ENCODE results near the gene MED12L. TPM values are rescaled to one million over a fixed set of nuclear protein-coding genes. Genes with fewer than 3 reads are reported as not detected.

The MED12L gene
- total RNA-seq, 1 experiment from 2014 or later = 6.4 TPM

- TF ChIP-seq MAX (IDR thresholded peaks at IDR 0.05) (no peak), EGR1 (IDR thresholded peaks at IDR 0.05; ENCODE audit: low read depth) (no peak), ATF3 (IDR thresholded peaks at IDR 0.05) (no peak)
Measured at GRCh38 chr3:151201051-151201730, 115.7 kb downstream of the MED12L start (continued).

- H3K9ac ChIP-seq (ENCODE audit: low read length) = no peak within 1 kb of the TSS
- H3K4me2 ChIP-seq (ENCODE audit: low read length) = no peak within 1 kb of the TSS
- ChIA-PET RAD21 (ENCODE audit: low non-redundant PET in 1 of 2, low total read pairs in 2 of 2, uncharacterized antibody in 2 of 2, unreplicated experiment in 2 of 2) (no interaction called here), CTCF (no interaction called here), POLR2A (no interaction called here)
- H3K27ac ChIP-seq (ENCODE audit: low read depth, low read length) = no peak within 1 kb of the TSS
- DNase-seq (ENCODE audit: low read depth, low spot score) (no peak), ATAC-seq (no peak)
- H4K20me1 ChIP-seq (ENCODE audit: insufficient read depth) = no peaks in the 10 kb centered on the region
- no peaks in the 10 kb centered on the region for H3K79me2 ChIP-seq (ENCODE audit: insufficient read depth, low read length)
- H3K9me3 ChIP-seq (ENCODE audit: control insufficient read depth in 1 of 2, insufficient read depth in 1 of 2, low read depth in 1 of 2, low read length in 2 of 2) = no peaks in the 10 kb centered on the region
- no peak for TF ChIP-seq POLR2AphosphoS5 (IDR thresholded peaks at IDR 0.05; ENCODE audit: low read depth, low read length)
- no peak for TF ChIP-seq ZFX (IDR thresholded peaks at IDR 0.05)
- TF ChIP-seq CBX3 (IDR thresholded peaks at IDR 0.05; ENCODE audit: low read depth) = no peak
- no peak for TF ChIP-seq MAX (IDR thresholded peaks at IDR 0.05)
- no peak for TF ChIP-seq CTCF (IDR thresholded peaks at IDR 0.05 in 2 of 3, conservative IDR thresholded peaks at IDR 0.05 in 1 of 3; ENCODE audit: borderline replicate concordance in 1 of 3, insufficient read depth in 1 of 3, low read depth in 2 of 3, low read length in 2 of 3)
- no peak for TF ChIP-seq ELF1 (IDR thresholded peaks at IDR 0.05; ENCODE audit: borderline replicate concordance, low read depth)
- TF ChIP-seq EZH2 (IDR thresholded peaks at IDR 0.05) = no peak
- TF ChIP-seq POLR2A (IDR thresholded peaks at IDR 0.05; ENCODE audit: borderline replicate concordance, extremely low read depth, insufficient read depth, insufficient read length) = no peak
- TF ChIP-seq TCF7L2 (IDR thresholded peaks at IDR 0.05; ENCODE audit: borderline replicate concordance, extremely low read depth, insufficient read depth, insufficient read length) = no peak
- TF ChIP-seq RAD21 (IDR thresholded peaks at IDR 0.05; ENCODE audit: low read depth) = no peak
- no peak for TF ChIP-seq SRF (IDR thresholded peaks at IDR 0.05; ENCODE audit: low read depth)
- no peak for TF ChIP-seq SP1 (IDR thresholded peaks at IDR 0.05; ENCODE audit: low read depth)
- TF ChIP-seq EGR1 (IDR thresholded peaks at IDR 0.05; ENCODE audit: low read depth) = no peak
- no peak for TF ChIP-seq REST (IDR thresholded peaks at IDR 0.05; ENCODE audit: low read depth)
- H2AFZ ChIP-seq (ENCODE audit: low read depth, low read length, poor library complexity, severe bottlenecking) = no peak within 1 kb of the TSS
- H3K4me3 ChIP-seq (replicated peaks in 1 of 2; ENCODE audit: low read depth in 1 of 2, low read length in 2 of 2) = no peak within 1 kb of the TSS
- H3K27me3 ChIP-seq (ENCODE audit: insufficient read depth, low read length) = no peaks in the 10 kb centered on the region
- H3K9me2 ChIP-seq (ENCODE audit: insufficient read depth) = 0 out of 2 replicates have a peak, but pooled peaks cover 3% of the 10 kb centered on the region
- intact Hi-C loops (cut with micrococcal nuclease) = no loop called here
- no peaks in the 10 kb centered on the region for H3K36me3 ChIP-seq (ENCODE audit: control insufficient read depth in 1 of 2, insufficient read depth in 2 of 2, low read length in 2 of 2)
- no peaks in the 10 kb centered on the region for H3K4me1 ChIP-seq (ENCODE audit: control insufficient read depth in 1 of 2, insufficient read depth in 2 of 2, low read length in 2 of 2)
- no TSS peak for BruUV-seq (replicated peaks)
Measured at GRCh38 chr3:151203051-151203420, 117.6 kb downstream of the MED12L start, which contains the start of gene GPR171. GPR171 (minus strand) TSS chr3:151203216; CDS start chr3:151199386, 3,830 bp downstream.
